ENCODE results near the gene CMC4.
A peak's percentile ranks its signal among the peaks of the same experiment; 100 is the strongest.

Gene CMC4, protein sequence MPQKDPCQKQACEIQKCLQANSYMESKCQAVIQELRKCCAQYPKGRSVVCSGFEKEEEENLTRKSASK

DNA sequence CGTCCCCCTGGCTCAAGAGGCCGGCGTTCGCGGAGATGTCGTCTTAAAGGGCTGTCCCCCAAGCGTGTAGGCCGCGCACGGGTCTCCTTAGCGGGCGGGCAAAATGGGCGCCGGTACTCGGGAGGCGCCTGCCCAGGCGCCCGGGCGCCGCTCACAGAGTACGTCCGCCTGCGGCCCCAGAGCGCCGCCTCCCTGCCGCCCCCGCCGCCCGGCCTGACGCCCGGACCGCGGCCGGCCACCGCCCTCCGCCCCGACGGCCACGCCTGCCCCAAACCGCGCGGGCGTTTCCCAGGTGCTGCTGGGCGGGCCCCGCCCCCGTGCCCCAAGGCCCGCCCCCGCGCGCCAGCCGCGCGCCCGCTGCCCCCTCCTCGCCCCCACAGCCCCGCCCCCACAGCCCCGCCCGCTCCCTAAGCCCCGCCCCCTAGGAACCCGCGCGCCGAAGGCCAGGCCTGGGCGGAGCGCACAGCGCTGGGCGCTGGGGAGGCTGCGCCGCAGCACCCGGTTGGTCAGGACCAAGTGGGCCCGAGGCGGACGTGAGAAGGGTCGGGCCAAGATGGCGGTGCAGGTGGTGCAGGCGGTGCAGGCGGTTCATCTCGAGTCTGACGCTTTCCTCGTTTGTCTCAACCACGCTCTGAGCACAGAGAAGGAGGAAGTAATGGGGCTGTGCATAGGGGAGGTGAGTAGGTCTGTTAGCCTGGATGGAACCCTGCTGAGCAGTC, at the start of gene CMC4, which contains the start of the genes BRCC3 and MTCP1:
CMC4 (minus strand) TSS at position 162 of the 719 bp plus-strand sequence. CDS start 7,113 bp downstream, outside the sequence.
BRCC3 (plus strand) TSS at position 534 of the 719 bp plus-strand sequence; CDS start at position 554, 20 bp downstream.
MTCP1 (minus strand) TSS at position 162 of the 719 bp plus-strand sequence. CDS start 5,126 bp downstream, outside the sequence.
- peak; percentile 81 for DNase-seq

DNA sequence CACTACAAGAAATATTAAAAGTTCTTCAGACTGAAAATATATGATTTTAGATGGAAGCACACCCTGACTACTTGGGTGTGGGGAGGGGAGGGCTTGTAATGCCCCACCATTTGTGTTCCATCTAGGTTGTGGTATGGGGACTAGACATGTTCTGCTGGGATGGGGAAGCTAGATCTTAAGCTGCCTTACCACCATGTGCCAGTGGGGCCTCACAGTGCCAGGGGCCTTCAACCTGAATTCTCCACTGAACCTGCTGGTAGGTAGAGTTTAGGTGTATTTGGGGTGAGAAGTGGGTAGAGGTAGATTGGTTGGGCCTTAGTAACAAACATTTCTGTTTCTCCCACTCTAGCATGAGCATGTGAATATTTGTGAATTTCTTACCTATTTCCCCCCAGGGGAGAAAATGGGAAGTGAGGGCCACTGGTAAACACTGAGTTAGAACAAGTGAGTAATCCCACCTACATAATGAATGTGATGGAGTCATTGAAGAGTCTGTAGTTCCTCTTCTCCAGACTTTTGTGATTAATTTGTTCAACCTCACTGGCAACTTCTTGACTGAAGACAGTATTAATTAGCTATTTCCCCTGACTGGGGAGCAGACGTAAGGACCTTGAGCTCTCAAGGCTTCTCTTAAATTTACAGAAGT, 44.4 kb upstream of the CMC4 start:
- no peak for DNase-seq

DNA sequence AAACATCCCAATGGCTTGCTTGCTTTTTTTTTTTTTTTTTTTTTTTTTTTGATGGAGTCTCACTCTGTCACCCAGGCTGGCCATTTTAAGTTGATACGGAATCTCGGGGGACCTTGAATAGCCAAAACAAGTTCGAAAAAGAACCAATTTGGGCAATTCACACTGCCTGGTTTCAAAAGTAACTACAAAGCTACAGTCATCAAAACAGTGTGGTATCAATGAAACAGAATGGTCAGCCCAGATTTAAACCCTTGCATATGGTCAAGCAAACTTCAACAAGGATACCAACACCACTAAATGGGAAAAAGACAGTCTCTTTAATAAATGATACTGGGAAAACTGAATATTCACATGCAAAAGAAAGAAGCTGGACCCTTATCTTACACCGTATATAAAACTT, 42.2 kb upstream of the CMC4 start:
- no peak for DNase-seq

DNA sequence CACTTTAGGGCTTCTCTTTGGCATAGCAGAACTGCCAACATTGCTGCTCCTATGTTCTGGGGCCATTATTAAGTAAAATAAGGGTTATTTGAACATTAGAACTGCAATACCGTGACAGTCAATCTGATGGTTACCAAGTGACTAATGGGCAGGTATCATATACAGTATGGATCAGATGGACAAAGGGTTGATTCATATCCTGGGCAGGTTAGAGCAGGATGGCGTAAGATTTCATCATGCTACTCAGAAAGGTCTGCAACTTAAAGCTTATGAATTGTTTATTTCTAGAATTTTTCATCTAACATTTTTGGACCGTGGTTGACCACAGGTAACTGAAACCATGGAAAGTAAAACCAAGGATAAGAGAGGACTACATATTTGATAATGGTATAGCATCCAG, 41.2 kb upstream of the CMC4 start:
- DNase-seq: no peak

DNA sequence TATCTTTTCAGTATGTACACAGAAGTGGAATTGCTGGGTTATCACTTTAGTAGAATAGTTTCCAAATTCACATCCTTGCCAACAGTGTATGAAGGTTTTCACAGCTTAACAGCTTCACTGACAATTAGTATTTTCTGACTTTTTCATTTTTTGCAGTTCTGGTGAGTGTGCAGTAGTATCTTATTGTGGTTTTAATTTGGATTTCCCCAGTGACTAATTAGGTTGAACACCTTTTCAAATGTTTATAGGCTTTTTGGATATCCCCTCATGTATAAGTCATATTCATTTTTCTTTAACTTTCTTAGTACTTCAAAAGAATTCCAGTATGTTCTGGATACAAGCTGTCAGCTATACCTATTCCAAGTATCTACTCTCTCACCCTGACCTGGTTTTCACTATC, 37.5 kb upstream of the CMC4 start:
- DNase-seq: no peak

DNA sequence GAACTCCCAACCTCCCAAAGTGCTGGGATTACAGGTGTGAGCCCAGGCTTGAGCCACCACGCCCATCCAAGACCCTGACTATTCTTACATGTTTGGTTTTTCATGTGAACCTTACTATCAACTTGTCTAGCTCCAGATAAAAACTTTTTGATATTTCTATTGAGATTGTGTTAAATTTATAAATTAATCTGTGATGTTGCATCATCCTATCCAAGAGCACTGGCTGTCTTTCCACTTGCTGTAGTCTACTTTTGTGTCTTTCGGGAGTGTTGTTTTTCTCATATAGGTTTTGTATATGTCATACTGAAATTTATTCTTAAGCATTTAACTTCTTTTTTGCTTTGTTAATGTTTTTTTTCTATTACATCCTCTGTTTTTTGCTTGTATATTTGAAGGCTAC, 35.0 kb upstream of the CMC4 start:
- no peak for DNase-seq

DNA sequence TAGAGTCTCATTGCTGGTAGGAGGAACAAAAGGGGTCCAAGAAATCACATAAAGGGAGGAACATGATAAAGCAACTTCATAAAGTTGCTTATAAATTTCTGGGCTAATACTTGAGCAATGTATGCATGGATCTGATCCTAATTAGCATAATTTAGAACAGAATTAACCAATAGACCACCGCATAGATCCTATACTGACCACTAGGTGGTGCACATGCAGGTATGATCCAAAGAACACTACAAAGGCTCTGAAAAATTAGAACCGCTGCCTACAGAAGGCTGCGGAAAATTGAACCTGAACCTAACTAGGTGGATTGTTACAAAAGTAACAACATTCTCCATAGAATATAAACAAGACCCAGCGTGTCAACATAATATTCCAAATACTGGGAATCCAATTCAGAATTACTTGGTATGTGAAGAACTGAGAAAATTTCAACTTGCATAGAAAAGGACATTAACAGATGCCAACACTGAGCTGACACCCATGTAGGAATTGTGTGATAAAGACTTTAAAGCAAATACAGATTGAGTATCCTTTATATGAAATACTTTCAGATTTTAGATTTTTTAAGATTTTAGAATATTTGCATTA, 23.6 kb upstream of the CMC4 start:
- peak; percentile 15 for DNase-seq

DNA sequence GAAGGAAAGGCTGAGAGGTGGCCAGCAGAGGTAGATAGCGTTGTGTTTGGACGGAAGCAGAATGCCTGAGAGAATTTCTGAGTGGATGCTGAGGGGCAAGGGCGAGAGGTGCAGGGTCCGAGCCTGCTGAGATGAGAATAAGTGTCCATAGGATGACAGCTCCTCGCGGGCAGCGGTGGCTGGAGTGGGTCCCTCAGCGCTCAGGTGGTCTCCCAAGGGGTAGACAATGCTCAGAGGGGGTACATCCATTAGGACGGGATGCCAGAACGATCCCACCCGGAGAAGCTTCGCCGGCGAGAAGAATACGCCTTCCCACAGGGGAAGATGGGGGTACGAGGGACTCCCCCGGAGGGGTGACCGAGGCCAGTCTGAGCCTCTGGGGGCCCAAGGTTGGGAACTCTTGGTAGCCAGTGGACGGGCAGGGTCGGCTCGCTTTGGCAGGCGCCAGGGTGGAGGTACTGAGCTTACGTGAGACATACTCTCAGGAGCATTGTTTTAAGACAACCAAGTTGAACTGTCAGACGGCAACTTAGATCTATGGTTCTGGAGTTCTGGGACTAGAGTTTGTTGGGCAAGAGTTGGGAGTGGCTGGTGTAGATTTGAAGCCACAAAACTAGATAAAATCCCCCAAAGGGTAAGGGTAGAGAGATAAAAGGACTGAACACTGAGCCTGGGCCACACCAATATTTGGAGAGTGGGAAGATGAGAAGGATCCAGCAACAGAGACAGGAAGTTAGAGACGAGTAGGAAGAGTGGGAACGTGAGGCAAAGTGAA, 16.2 kb upstream of the CMC4 start:
- no peak for DNase-seq

DNA sequence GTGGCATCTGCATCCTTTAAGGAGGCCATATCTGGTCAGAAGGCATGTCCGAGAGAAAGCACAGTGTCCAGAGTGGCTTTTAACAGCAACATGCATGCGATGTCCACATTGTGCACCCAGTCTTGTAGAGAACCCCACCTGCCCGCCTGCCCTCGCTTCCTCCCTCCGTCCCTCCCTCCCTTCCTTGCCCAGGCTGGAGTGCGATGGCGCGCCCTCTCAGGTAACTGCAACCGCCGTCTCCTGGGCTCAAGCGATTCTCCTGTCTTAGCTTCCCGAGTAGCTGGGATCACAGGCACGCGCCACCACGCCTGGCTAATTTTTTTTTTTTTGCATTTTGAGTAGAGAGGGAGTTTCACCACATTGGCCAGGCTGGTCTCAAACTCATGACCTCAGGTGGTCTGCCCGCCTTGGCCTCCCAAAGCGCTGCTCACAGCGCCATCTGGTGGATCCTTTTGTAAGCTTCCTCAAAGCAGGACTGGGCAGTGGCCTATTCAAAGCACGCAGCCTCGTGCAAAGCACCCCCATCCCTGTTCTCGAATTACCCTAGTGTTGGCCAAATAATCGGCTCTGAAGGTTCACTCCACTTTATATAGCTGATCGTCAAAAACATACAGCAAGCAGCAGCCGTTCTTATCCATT, 15.4 kb upstream of the CMC4 start:
- no peak for DNase-seq

DNA sequence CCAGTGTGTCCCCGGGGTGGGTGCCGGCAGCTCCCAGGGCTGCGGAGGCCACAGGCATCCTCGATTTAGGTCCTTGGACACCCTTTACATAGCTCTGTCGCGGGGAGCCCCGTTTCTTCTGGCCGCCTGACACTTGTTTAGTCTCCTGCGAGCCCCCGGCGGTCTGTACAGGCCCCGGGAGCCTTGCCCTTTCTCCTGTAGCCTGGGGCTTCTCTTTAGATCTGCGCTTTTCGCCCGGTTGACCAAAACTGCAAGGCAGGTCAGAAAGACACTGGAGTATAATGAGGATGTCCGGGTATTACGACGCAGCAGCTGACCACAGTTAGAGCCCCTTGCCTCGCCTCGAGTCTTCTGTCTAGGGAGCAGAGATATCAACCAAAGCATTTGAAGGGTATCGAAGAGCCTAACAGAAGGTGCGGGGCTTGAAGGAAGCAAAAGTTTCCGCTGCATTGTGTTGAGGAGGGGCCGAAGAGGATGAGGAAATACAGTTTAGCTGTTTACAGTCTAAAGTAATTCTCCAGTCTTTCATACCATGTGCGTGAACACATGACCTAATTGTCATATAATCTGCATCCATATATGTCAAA, 851 bp upstream of the CMC4 start:
- no peak for DNase-seq

DNA sequence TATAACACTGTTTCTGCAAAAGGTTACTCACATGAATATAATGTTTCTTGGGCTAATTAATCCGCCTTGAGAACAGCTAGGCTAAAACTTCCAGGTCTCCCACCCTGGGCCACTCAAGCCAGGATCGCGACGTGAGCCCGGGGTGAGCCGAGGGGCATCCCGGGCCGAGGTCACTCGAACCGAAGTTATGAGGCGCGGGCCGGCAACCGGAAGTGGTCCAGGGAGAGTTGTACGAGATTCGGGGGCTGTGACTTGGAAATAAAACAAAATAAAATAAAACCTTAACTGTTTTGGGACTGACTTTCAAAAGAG, 317 bp downstream of the CMC4 start:
- no peak for DNase-seq

DNA sequence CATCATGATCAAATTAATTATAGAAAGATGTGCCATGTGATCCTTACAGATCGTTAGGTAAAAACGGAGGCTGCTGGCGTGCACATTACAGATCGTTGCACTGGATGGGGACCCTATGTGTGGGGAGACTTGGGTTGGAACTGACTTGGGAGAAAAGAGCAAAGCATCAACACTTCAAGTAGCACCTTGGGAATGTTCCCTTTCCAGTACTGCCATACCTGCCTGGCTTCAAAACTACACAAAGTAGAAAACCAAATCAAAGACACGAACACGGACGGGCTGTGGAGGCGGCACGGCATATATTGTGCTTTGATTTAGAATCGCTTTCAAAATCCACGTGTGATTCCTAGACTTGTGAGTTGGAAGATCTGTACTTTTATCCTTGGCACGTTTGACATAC, 898 bp downstream of the CMC4 start:
- DNase-seq: no peak

DNA sequence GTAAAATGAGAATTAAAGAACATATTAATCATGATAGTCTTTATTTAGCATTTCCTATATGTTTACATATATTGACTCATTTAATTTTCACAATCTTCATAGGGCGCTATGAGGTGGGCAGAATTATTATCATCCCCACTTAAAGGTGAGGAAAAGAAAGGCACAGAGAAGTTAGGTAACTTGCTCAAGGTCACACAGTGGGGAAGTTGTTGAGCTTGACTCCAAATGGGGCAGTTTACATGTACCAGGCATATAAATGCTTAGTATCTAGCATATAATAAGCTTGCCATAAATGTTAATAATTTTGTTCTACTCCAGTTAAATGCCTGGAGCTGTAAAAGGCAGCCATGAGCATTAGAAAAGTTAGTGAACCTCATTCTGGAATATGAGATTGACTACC, 1.5 kb downstream of the CMC4 start:
- DNase-seq: no peak

DNA sequence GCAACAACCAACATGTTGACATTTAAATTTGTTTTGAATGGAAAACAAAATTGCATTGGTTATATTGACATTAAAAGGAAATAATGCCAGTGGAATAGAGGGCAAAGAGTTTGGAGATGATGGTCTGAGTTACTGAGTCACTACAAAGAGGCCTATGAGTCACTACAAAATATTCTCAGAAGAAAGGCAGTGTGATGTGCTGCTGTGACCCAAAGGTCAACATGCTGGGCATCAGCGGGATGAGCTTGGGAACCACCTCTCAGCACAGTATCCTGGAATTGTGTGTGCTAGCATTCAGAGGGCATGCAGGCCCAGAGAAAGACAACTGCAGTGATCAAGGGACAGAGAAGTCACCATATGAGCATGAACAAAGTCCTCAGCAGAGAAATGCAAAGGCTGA, 2.8 kb downstream of the CMC4 start:
- no peak for DNase-seq

DNA sequence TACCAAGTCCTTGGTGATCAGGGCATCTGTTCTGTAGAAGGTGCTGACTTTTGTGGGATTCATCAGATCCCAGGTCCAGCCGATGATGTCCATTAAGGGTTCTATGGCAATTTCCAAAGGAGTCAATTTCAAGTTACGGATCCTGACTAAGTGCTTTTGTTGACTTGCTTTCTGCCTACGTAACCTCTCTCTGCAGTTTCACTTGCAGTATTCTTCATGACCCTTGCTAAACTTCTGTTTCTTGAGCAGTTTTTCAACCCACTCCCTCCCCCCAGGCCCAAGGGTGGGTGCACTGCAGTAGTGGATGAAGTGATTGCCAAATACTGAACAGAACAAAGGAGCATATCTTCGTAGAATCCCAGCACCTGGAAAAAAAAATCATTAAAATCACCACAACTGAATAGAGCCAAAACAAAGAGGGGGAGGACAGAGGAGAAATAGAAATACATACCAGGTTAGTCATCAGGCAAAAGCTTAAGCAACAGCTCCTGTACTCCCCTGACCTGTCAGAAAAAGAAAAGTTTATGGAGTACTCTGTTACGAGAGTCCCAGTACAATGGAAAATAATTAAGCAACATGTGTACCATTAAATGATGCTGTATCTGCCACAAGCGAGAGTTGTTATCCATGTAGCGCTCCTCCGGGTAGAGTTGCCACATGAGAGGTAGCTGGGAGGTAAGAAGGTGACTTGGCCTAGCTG, 5.8 kb downstream of the CMC4 start:
- DNase-seq: no peak

DNA sequence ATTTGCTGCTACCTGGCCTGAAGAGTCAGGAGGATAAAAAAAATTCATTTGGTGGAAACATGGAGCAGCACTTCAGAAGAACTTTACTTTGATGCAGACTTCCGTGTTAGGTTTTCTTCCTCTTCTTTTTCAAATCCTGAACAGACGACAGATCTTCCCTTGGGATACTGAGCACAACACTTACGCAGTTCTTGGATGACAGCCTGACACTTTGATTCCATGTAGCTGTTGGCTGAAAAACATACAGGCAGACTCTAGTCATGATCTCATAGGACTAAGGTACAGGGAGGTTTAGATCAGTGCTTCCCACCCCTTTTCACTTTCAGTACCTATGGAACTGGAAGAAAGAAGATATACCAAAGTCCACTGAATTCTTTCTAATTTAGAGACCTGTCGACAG, 9.2 kb downstream of the CMC4 start:
- no peak for DNase-seq

DNA sequence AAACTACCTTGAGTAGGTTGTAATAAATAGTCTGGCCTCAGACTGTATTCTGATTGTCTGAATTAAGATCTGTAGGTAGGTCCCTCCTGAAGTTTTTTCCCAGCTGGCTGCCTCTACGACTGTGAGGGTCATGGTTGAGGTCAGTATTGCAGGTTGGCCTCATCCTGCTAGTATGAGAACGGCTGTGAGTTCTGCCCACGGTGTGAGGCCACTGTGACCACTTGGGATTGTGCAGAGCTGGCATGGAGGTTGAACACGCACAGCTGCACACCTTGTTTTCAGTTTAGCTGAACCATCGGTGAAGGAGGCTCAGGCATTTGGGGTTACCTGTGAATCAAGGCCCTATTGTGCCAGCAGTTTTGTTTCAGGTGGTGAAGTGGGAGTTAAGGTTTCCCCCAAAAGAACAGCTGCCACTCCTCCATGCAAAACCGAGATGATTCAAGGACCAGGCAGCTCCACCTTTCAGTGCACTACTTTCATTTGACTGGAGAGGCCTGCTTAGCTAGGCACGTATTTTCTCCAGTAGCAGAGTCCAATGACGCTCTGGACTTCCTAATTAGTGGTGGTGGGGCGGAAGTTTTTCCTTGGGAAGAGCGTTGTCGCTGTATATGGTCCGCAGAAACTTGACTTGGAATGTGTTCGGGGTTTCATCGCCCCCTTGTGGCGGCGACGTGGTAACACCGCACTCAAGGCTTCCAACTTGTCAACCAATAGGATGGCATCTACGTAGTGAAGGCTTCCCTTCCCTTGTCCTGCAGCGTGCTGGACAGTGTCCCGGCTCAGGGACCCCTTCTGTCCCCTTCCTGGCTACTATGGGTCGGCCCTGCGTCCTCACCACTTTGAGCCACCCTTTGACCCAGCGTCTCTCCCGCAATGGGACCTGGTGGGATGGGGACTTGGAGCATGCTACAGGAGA, 13.8 kb downstream of the CMC4 start:
- DNase-seq: peak; percentile 65

DNA sequence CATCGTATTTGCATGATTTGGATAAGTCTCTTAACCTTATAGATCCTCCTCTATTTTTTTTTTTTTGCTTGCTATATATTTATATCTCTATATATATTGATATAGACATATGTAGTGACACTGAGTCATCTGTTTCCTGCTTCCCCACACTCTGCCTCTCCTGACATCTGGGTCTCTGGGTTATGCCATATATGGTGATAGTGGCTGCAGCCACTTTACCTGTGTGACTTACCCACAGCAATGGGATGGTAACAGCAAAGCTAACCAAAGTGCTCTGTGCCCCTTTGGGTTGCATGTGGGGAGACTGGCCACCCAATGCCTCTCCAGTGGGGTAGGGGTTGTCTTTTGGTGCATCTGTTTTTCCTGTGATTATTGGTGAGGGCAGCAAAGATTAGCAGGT, 14.5 kb downstream of the CMC4 start:
- no peak for DNase-seq

DNA sequence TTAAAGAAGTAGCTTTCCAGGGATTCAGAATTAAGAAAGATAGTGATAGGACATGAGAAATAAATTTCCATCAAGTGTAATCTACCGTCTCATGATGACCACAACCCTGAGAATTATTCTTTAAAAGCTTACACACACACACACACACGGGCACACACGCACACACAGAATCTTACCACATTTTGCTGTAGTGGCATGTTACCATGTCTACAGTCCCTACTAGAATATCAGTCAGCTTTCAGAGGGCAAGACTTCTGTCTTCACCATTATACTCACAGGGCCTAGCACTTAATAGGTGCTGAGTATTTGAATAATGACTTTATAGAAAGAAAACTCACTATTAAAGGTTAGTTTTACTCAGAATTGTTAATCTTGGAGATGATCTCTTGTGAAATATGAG, 15.4 kb downstream of the CMC4 start:
- no peak for DNase-seq

DNA sequence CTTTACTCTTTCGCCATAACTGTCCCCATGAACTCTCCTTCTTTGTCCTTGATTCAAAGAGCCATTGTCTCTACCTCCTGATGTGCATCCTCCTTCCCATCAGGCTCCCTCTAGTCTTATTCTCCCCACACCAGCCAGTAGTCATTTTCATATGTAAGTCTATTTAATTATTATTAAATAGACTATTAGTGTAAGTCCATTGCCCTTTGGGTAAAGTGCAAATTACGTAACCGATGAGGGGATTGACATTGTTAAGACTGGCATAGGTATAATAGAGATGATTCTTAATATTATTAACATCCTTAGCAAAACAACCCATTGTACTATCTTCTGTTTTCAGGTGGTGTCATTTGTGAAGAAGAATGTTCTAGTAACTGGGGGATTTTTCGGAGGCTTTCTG, 16.7 kb downstream of the CMC4 start:
- DNase-seq: no peak

DNA sequence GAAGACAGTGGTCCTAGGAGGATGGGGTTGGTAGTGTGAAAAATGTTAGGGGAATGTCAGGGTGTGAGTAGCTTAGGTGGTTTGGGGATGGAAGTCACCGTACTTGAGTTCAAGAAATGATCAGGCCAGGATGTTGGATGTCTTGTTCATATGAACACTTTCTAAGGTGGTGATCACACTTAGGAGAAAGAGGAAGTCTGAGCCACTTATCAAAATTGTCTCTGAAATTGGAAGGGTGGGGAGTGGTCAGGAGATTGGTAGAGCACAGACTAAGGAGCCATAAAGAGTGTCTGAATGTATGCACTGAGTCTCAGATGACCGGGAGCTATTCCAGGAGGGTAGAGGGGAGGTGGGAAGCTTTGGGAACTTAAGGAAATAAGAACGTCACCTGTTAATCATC, 17.3 kb downstream of the CMC4 start:
- no peak for DNase-seq
